Measurements from ENCODE around the gene COMTD1. TPM values are rescaled to one million over a fixed set of nuclear protein-coding genes. Genes with fewer than 3 reads are reported as not detected.

The COMTD1 gene
- total RNA-seq, 5 donors from 2014 or later (not counting 1 experiment from before 2014, with no cell fraction given), result 11.2 to 39.0 (median 33.8) TPM

DNA sequence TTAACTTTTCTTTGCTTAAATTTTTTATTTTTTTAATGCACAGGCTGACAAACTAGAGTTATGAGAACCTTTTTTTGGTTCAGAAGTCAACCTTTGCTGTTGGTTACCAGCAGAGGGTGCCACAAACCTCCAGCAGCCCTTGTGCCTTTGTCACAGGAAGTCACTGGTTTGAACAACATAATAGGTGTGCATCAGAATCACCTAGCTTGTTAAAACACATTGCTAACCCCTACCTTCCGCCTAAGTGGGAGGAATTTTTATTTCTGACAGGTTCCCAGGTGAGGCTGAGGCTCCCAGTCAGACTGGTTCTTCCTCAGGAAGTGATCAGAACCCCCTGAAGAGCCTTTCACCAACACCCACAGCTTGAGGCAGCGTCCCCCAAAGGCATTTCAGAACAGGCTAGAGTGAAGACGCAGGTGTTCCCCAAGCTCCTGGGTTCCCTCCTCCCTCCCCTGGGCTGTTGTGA lies 47.8 kb downstream of the COMTD1 start:
- Mint-ChIP-seq H3K4me3 (peak overlapping the region in 1 of 3 donors; percentile 13), H3K36me3 (peaks cover 7% of the 10 kb centered on the region)
- peak overlapping the region; percentile 61 for H3K27ac ChIP-seq (ENCODE audit: low read length)

DNA sequence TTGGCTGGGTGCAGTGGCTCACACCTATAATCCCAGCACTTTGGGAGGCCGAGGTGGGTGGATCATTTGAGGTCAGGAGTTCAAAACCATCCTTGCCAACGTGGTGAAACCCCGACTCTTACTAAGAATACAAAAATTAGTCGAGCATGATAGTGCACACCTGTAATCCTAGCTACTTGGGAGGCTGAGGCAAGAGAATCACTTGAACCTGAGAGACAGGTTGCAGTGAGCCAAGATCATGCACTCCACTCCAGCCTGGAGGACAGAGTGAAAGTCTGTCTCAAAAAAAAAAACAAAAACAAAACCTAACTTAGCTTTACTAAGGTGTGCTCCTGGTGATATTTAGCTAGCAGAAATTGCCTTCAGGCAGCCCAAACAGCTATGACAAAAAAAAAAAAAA lies 49.4 kb downstream of the COMTD1 start:
- Histone ChIP-seq H3K9me3 (no peaks in the 10 kb centered on the region), H3K36me3 (ENCODE audit: control insufficient read depth in 2 of 2, extremely low read depth in 1 of 2, insufficient read depth in 1 of 2, low read length in 1 of 2) (peaks cover 0 to 2% of the 10 kb centered on the region in 2 donors), H3K4me1 (ENCODE audit: control insufficient read depth in 1 of 2, extremely low read depth in 1 of 2, insufficient read depth in 2 of 2, low read length in 2 of 2) (peaks cover 4 to 10% of the 10 kb centered on the region in 2 experiments), H3K27me3 (replicated peaks in 1 of 2; ENCODE audit: control insufficient read depth in 2 of 2, extremely low read depth in 1 of 2, insufficient read depth in 2 of 2, low read length in 1 of 2) (no peaks in the 10 kb centered on the region), H3K4me3 (ENCODE audit: control insufficient read depth in 1 of 2, extremely low read depth in 1 of 2, low read length in 1 of 2) (no peak overlapping the region), H3K27ac (ENCODE audit: low read length) (no peak overlapping the region)
- WGBS (ENCODE audit: insufficient coverage), result 82% methylated on average over 2 of the region's 4 CpGs
- no peak for ATAC-seq (replicated peaks in 1 of 4)
- H3K4me3 Mint-ChIP-seq, result no peak overlapping the region
- DNase-seq, result no peak
- peaks cover 5% of the 10 kb centered on the region for H3K36me3 Mint-ChIP-seq
- H3K27me3 Mint-ChIP-seq, result no peaks in the 10 kb centered on the region
- H3K27ac Mint-ChIP-seq, result peak overlapping the region; percentile 61 to 66
- peaks cover 6 to 8% (median 6%) of the 10 kb centered on the region in 3 donors for H3K4me1 Mint-ChIP-seq
- H3K9me3 Mint-ChIP-seq, result no peaks in the 10 kb centered on the region
- ChIA-PET POLR2A (interaction anchor here in 1 of 2 donors (0.6 kb wide), 1 partner anchor 50 kb away, joined by 3 read pairs; the partner anchor contains the start of gene COMTD1), CTCF (interaction anchor here (0.6 to 3.7 kb wide), 7 partner anchors 11 to 600 kb away, joined by 3 to 54 read pairs (median 4); partner anchors contain the start of genes COMTD1 (in 1 of the 2) and VDAC2 (in 1 of the 2))

More for the DNA sequence above, 47.8 kb downstream of the COMTD1 start:
- Histone ChIP-seq H3K9me3 (no peaks in the 10 kb centered on the region), H3K4me3 (ENCODE audit: control insufficient read depth in 1 of 2, extremely low read depth in 1 of 2, low read length in 1 of 2) (no peak overlapping the region), H3K27me3 (replicated peaks in 1 of 2; ENCODE audit: control insufficient read depth in 2 of 2, extremely low read depth in 1 of 2, insufficient read depth in 2 of 2, low read length in 1 of 2) (no peaks in the 10 kb centered on the region), H3K4me1 (ENCODE audit: control insufficient read depth in 1 of 2, extremely low read depth in 1 of 2, insufficient read depth in 2 of 2, low read length in 2 of 2) (peaks cover 4 to 10% of the 10 kb centered on the region in 2 experiments), H3K36me3 (ENCODE audit: control insufficient read depth in 2 of 2, extremely low read depth in 1 of 2, insufficient read depth in 1 of 2, low read length in 1 of 2) (peaks cover 2 to 4% of the 10 kb centered on the region in 2 donors)
- POLR2A ChIA-PET, result interaction anchor here (0.6 to 1.3 kb wide), 5 partner anchors 9 to 43 kb away, joined by 3 to 8 read pairs (median 7); partner anchors contain the start of gene VDAC2 (in 2 of the 2)
- no peaks in the 10 kb centered on the region for H3K9me3 Mint-ChIP-seq
- peak overlapping the region; percentile 91 to 93 for H3K27ac Mint-ChIP-seq
- DNase-seq (peak; percentile 36 to 88 (median 69)), ATAC-seq (replicated peaks in 1 of 4) (peak; percentile 93 to 99 (median 95))
- peaks cover 6 to 8% (median 6%) of the 10 kb centered on the region in 3 donors for H3K4me1 Mint-ChIP-seq
- H3K27me3 Mint-ChIP-seq, result no peaks in the 10 kb centered on the region
- CTCF ChIA-PET, result interaction anchor here (0.5 to 3.7 kb wide), 33 partner anchors 9 to 1309 kb away, joined by 3 to 54 read pairs (median 6); partner anchors contain the start of genes COMTD1 (in 2 of the 2), VDAC2 (in 2 of the 2) and SAMD8 (in 1 of the 2)
- no CpG with 5 or more reads among the region's 3 CpGs for WGBS (ENCODE audit: insufficient coverage)

Other genes starting within 250 kb of the COMTD1 start
- gene SAMD8, start 124.3 kb downstream of the COMTD1 start, total RNA-seq, result 10 to 100 TPM; 15.6 to 28.1 (median 16.1) TPM
- gene VDAC2, start 25.2 kb downstream of the COMTD1 start, total RNA-seq, result 100 to 1,000 TPM in 2 of 5 donors, 10 to 100 TPM in 3; 82.8 to 111 (median 86.8) TPM
- under 1 TPM in 4 of 5 donors, not detected in 1; 0.16 to 0.38 (median 0.30) TPM for gene ZNF503, start 165.8 kb upstream of the COMTD1 start, total RNA-seq
- 1 to 10 TPM in 1 of 5 donors, under 1 TPM in 1, not detected in 3; 0.30 to 1.2 TPM for gene LRMDA, start 195.7 kb upstream of the COMTD1 start, total RNA-seq

All from T-cell (primary cell).